ENCODE results near the gene SCUBE1. TPM values are rescaled to one million over a fixed set of nuclear protein-coding genes. Genes with fewer than 3 reads are reported as not detected.

The SCUBE1 gene
- total and polyA plus RNA-seq, 2 of the 8 experiments (the other 6 are each of a cell fraction or from before 2014, with no cell fraction given), result 2.3 to 4.9 TPM

DNA sequence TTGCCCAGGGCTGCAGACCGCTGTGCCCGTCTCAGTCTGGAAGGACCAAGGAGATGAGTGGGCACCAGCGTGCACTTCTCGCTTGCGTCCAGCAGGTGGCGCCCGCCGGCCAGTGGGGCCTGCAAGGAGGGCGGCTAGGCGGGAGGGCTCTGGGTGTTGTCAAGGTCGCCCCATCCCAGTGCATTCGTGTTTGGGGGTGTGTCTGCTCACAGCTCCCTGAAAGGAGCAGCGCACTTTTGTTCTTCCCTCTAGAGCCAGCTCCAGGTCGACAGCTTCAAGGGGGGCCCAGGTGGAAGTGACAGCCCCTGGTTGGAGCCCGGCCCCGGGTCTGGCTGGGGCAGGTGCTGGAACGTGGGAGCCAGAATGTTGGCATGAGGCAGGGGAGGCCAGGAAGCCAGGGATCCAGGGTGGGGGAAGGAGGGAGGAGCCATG, 45.3 kb upstream of the SCUBE1 start:
- H3K9ac ChIP-seq (replicated peaks in 1 of 4; ENCODE audit: extremely low read depth in 1 of 4, low read depth in 3 of 4, low read length in 3 of 4), result no peak overlapping the region
- H4K5ac ChIP-seq (ENCODE audit: insufficient read length, low read depth, low read length), result no peak overlapping the region
- ChIA-PET CTCF (ENCODE audit: partially characterized antibody) (interaction anchor here (0.7 to 14.7 kb wide), 36 partner anchors 8 to 703 kb away, joined by 3 to 257 read pairs (median 4); no protein-coding TSS in a partner anchor), POLR2A (ENCODE audit: partially characterized antibody) (no interaction called here)
- no peak overlapping the region for H3K27ac ChIP-seq (ENCODE audit: low read depth, low read length)
- no peak overlapping the region for H2AFZ ChIP-seq (ENCODE audit: low read length)
- peak overlapping the region in 1 of 4 experiments; percentile 22; a peak in 1 of 8 replicates for H3K4me3 ChIP-seq (ENCODE audit: extremely low read depth in 1 of 4, insufficient read depth in 2 of 4, low read depth in 3 of 4, low read length in 4 of 4)
- no peak overlapping the region for H3K23ac ChIP-seq (ENCODE audit: insufficient read length)
- H3K4me1 ChIP-seq (replicated peaks in 1 of 4; ENCODE audit: control insufficient read depth in 3 of 4, insufficient read depth in 4 of 4, low read length in 3 of 4), result peaks cover 0 to 9% (median 4%) of the 10 kb centered on the region in 4 experiments; a peak in 4 of 7 replicates
- peak overlapping the region in 1 of 2 experiments; percentile 43; a peak in 3 of 4 replicates for H3K4me2 ChIP-seq (ENCODE audit: insufficient read depth in 1 of 2, low read depth in 2 of 2, low read length in 2 of 2)
- no peaks in the 10 kb centered on the region for H3K9me3 ChIP-seq (ENCODE audit: insufficient read depth in 2 of 2, low read depth in 1 of 2, low read length in 1 of 2)
- WGBS, 2 experiments (ENCODE audit: extremely low coverage in 1 of 2, insufficient coverage in 1 of 2, insufficient read length in 1 of 2, insufficient replicate concordance in 2 of 2, low coverage in 1 of 2, low lambda C conversion rate in 2 of 2, missing lambda C conversion rate in 1 of 2), result 13% methylated on average over 17 of the region's 17 CpGs; no CpG with 5 or more reads in 1 of the 2 experiments
- no peak overlapping the region for H2BK15ac ChIP-seq (ENCODE audit: low read length)
- no peak overlapping the region for H4K91ac ChIP-seq (replicated peaks; ENCODE audit: insufficient read length, low read length)
- TF ChIP-seq POLR2A (IDR thresholded peaks at IDR 0.05; ENCODE audit: control extremely low read depth in 1 of 2, low read depth in 2 of 2, low read length in 2 of 2), result no peak
- peak; percentile 96 to 97 for TF ChIP-seq RAD21 (IDR thresholded peaks at IDR 0.05 in 1 of 2, conservative IDR thresholded peaks at IDR 0.05 in 1 of 2; ENCODE audit: low read depth in 2 of 2, low read length in 2 of 2)
- peak; percentile 96 to 100 (median 99) for TF ChIP-seq CTCF (IDR thresholded peaks at IDR 0.05; ENCODE audit: control extremely low read depth in 1 of 3, insufficient read depth in 1 of 3, low read depth in 1 of 3, low read length in 3 of 3)
- no peak for TF ChIP-seq HDAC2 (IDR thresholded peaks at IDR 0.05; ENCODE audit: borderline replicate concordance in 1 of 2, low read depth in 2 of 2, low read length in 2 of 2)
- peak; percentile 29; the same call in 1 of the 2 replicates for TF ChIP-seq YY1 (IDR thresholded peaks at IDR 0.05; ENCODE audit: low read depth, low read length)
- TF ChIP-seq POU5F1 (IDR thresholded peaks at IDR 0.05; ENCODE audit: low read depth, low read length), result no peak
- TF ChIP-seq MAX (IDR thresholded peaks at IDR 0.05), result peak; percentile 58; the same call in 1 of the 2 replicates
- TF ChIP-seq SIN3A (conservative IDR thresholded peaks at IDR 0.05 in 1 of 2, IDR thresholded peaks at IDR 0.05 in 1 of 2; ENCODE audit: low read depth in 1 of 2, low read length in 2 of 2), result 0 out of 4 replicates have a peak, but pooled peaks of 1 of the 2 experiments have one; percentile 45
- TF ChIP-seq JUND (IDR thresholded peaks at IDR 0.05; ENCODE audit: low read length), result 0 out of 2 replicates have a peak, but pooled peaks have one; percentile 7
- peak; percentile 64 for TF ChIP-seq CREB1 (IDR thresholded peaks at IDR 0.05)
- H2AK5ac ChIP-seq (ENCODE audit: low read depth, low read length), result no peak overlapping the region
- H3K36me3 ChIP-seq (ENCODE audit: control insufficient read depth in 2 of 4, insufficient read depth in 4 of 4, low read length in 3 of 4), result no peaks in the 10 kb centered on the region
- no peak overlapping the region for H2BK20ac ChIP-seq (ENCODE audit: low read length)
- peaks cover 0 to 12% (median 3%) of the 10 kb centered on the region in 4 experiments; a peak in 5 of 7 replicates for H3K27me3 ChIP-seq (replicated peaks in 1 of 4; ENCODE audit: control insufficient read depth in 3 of 4, extremely low read depth in 1 of 4, insufficient read depth in 3 of 4, low read length in 3 of 4)
- no peak overlapping the region for H3K18ac ChIP-seq (ENCODE audit: extremely low read depth, low read length)
- H4K20me1 ChIP-seq (replicated peaks in 1 of 2; ENCODE audit: control insufficient read depth in 1 of 2, insufficient read depth in 2 of 2, low read length in 2 of 2), result no peaks in the 10 kb centered on the region
- DNase-seq (ENCODE audit: low read depth in 1 of 2, low spot score in 2 of 2) (peak in 1 of 2 experiments; percentile 97), FAIRE-seq (no peak)
- no peak overlapping the region for H2BK12ac ChIP-seq (ENCODE audit: low read depth, low read length)
- H2BK5ac ChIP-seq (ENCODE audit: low read depth, low read length), result no peak overlapping the region
- H3K56ac ChIP-seq (replicated peaks; ENCODE audit: insufficient read length, low read depth, low read length), result no peak overlapping the region
- H3K79me1 ChIP-seq (ENCODE audit: low read depth, low read length), result no peaks in the 10 kb centered on the region
- H4K8ac ChIP-seq (ENCODE audit: extremely low read depth, insufficient read depth, low read length), result no peak overlapping the region
- no peak overlapping the region for H3K4ac ChIP-seq (replicated peaks; ENCODE audit: insufficient read length, low read depth, low read length)
- no peak overlapping the region for H2BK120ac ChIP-seq (replicated peaks; ENCODE audit: low read depth, low read length)
- no peak overlapping the region for H3K14ac ChIP-seq (ENCODE audit: insufficient read length)
- H3K79me2 ChIP-seq (ENCODE audit: control insufficient read depth in 1 of 2, insufficient read depth in 2 of 2, low read length in 2 of 2), result no peaks in the 10 kb centered on the region
- H3K23me2 ChIP-seq (ENCODE audit: low read depth, low read length), result no peaks in the 10 kb centered on the region
